ENCODE measurements around the gene AGK.

DNA sequence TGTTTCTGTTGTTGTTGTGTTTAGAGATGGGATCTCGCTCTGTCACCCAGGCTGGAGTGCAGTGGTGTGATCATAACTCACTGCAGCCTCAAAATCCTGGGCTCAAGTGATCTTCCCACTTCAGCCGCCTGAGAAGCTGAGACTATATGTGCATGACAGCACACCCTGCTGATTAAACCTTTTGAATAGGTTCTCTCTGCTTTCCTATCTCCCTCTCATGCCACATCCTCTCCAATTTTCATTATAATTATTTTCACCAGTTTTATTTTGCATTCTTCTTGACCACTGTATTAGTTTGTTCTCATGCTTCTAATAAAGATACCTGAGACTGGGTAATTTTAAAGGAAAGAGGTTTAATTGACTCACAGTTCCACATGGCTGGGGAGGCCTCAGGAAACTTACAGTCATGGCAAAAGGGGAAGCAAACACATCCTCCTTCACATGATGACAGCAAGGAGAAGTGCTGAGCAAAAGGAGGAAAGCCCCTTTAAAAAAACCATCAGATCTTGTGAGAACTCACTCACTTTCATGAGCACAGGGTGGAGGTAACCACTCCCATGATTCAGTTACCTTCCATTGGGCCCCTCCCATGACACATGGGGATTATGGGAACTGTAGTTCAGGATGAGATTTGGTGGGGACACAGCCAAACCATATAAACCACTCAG lies 12.9 kb downstream of the AGK start:
- TF ChIP-seq, protein P1, sequence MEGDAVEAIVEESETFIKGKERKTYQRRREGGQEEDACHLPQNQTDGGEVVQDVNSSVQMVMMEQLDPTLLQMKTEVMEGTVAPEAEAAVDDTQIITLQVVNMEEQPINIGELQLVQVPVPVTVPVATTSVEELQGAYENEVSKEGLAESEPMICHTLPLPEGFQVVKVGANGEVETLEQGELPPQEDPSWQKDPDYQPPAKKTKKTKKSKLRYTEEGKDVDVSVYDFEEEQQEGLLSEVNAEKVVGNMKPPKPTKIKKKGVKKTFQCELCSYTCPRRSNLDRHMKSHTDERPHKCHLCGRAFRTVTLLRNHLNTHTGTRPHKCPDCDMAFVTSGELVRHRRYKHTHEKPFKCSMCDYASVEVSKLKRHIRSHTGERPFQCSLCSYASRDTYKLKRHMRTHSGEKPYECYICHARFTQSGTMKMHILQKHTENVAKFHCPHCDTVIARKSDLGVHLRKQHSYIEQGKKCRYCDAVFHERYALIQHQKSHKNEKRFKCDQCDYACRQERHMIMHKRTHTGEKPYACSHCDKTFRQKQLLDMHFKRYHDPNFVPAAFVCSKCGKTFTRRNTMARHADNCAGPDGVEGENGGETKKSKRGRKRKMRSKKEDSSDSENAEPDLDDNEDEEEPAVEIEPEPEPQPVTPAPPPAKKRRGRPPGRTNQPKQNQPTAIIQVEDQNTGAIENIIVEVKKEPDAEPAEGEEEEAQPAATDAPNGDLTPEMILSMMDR (IDR thresholded peaks at IDR 0.05), result no peak
- no peak for TF ChIP-seq EZH2 (IDR thresholded peaks at IDR 0.05; ENCODE audit: borderline replicate concordance, insufficient read depth, low read depth, low read length, poor library complexity, severe bottlenecking)
